ENCODE data around the gene C5AR2. TPM values are rescaled to one million over a fixed set of nuclear protein-coding genes. Genes with fewer than 3 reads are reported as not detected.

C5AR2 gene
- total RNA-seq, 1 donor from 2014 or later, result not detected

GRCh38 chr19:47375694-47376588 is 44.0 kb downstream of the C5AR2 start:
- Mint-ChIP-seq H3K27ac (ENCODE audit: unreplicated experiment) (no peak overlapping the region), H3K9me3 (ENCODE audit: unreplicated experiment) (no peaks in the 10 kb centered on the region), H3K4me3 (ENCODE audit: unreplicated experiment) (no peak overlapping the region), H3K27me3 (ENCODE audit: low read depth, unreplicated experiment) (no peaks in the 10 kb centered on the region), H3K4me1 (ENCODE audit: low read depth, unreplicated experiment) (no peaks in the 10 kb centered on the region), H3K36me3 (ENCODE audit: low read depth, unreplicated experiment) (peaks cover 12% of the 10 kb centered on the region)
- TF ChIP-seq EZH2 (IDR thresholded peaks at IDR 0.05; ENCODE audit: insufficient read depth, low read length) (no peak), CTCF (IDR thresholded peaks at IDR 0.05; ENCODE audit: insufficient read depth, low read depth, low read length) (no peak)
- DNase-seq (ENCODE audit: low read depth), result no peak
- peaks cover 29% of the 10 kb centered on the region for H4K20me1 ChIP-seq (ENCODE audit: insufficient read depth, low read length)
- no peak overlapping the region for H3K4me3 ChIP-seq (ENCODE audit: insufficient read depth, low read depth, low read length)
- no peak overlapping the region for H3K27ac ChIP-seq (ENCODE audit: low read depth, low read length)
- no peaks in the 10 kb centered on the region for H3K9me3 ChIP-seq (ENCODE audit: insufficient read depth, low read depth, low read length)
- no peak overlapping the region for H3K9ac ChIP-seq (ENCODE audit: low read length)
- H2AFZ ChIP-seq (ENCODE audit: low read depth, low read length), result no peak overlapping the region
- H3K4me2 ChIP-seq (ENCODE audit: low read length), result no peak overlapping the region
- H3K36me3 ChIP-seq (ENCODE audit: insufficient read depth, low read length), result peaks cover 2% of the 10 kb centered on the region
- no peaks in the 10 kb centered on the region for H3K27me3 ChIP-seq (ENCODE audit: insufficient read depth, low read length)
- no peaks in the 10 kb centered on the region for H3K4me1 ChIP-seq (ENCODE audit: insufficient read depth, low read length)
- peaks cover 3% of the 10 kb centered on the region for H3K79me2 ChIP-seq (ENCODE audit: insufficient read depth, low read length)
- FAIRE-seq, result no peak

- no peak overlapping the region for H3K27ac ChIP-seq (ENCODE audit: low read depth, low read length)
- no peak overlapping the region for H2AFZ ChIP-seq (ENCODE audit: low read depth, low read length)
- Mint-ChIP-seq H3K36me3 (ENCODE audit: low read depth, unreplicated experiment) (peaks cover 17% of the 10 kb centered on the region), H3K27ac (ENCODE audit: unreplicated experiment) (no peak overlapping the region), H3K4me1 (ENCODE audit: low read depth, unreplicated experiment) (no peaks in the 10 kb centered on the region), H3K9me3 (ENCODE audit: unreplicated experiment) (no peaks in the 10 kb centered on the region), H3K27me3 (ENCODE audit: low read depth, unreplicated experiment) (no peaks in the 10 kb centered on the region), H3K4me3 (ENCODE audit: unreplicated experiment) (no peak overlapping the region)
- H3K9me3 ChIP-seq (ENCODE audit: insufficient read depth, low read depth, low read length), result no peaks in the 10 kb centered on the region
- H3K79me2 ChIP-seq (ENCODE audit: insufficient read depth, low read length), result no peaks in the 10 kb centered on the region
- H3K9ac ChIP-seq (ENCODE audit: low read length), result no peak overlapping the region
- FAIRE-seq (no peak), DNase-seq (ENCODE audit: low read depth) (no peak)
- no peak for TF ChIP-seq CTCF (IDR thresholded peaks at IDR 0.05; ENCODE audit: insufficient read depth, low read depth, low read length)
- no peak for TF ChIP-seq EZH2 (IDR thresholded peaks at IDR 0.05; ENCODE audit: insufficient read depth, low read length)
- H3K36me3 ChIP-seq (ENCODE audit: insufficient read depth, low read length), result peaks cover 5% of the 10 kb centered on the region
- H3K4me3 ChIP-seq (ENCODE audit: insufficient read depth, low read depth, low read length), result no peak overlapping the region
- H3K27me3 ChIP-seq (ENCODE audit: insufficient read depth, low read length), result no peaks in the 10 kb centered on the region
- no peaks in the 10 kb centered on the region for H3K4me1 ChIP-seq (ENCODE audit: insufficient read depth, low read length)
- no peak overlapping the region for H3K4me2 ChIP-seq (ENCODE audit: low read length)
- H4K20me1 ChIP-seq (ENCODE audit: insufficient read depth, low read length), result peaks cover 24% of the 10 kb centered on the region
Observed at GRCh38 chr19:47376589-47377144, 44.7 kb downstream of the C5AR2 start.

Data from astrocyte (in vitro differentiated cells and primary cell).